ENCODE results near the gene BACE2.

GRCh38 chr21:41255190-41255589 lies 87.2 kb downstream of the BACE2 start:
- no peak for TF ChIP-seq CTCF (IDR thresholded peaks at IDR 0.05; ENCODE audit: insufficient read depth, low read depth, low read length)
- TF ChIP-seq EZH2 (IDR thresholded peaks at IDR 0.05; ENCODE audit: insufficient read depth, low read length) = no peak
